H1 (cell line): ENCODE measurements around the gene UBALD1. TPM values are rescaled to one million over a fixed set of nuclear protein-coding genes. Genes with fewer than 3 reads are reported as not detected.
A peak's percentile ranks its signal among the peaks of the same experiment; 100 is the strongest.

Experiments used
- CTCF ChIA-PET: fragments of 300-600 bp; sonication (Branson Sonifier 250); formaldehyde crosslinking; loops from one replicate; lab custom pipeline; 2021; ENCODE audit not compliant: partially characterized antibody; lab: Charles Lee
- POLR2A ChIA-PET: fragments of 300-600 bp; sonication (Branson Sonifier 250); formaldehyde crosslinking; loops from one replicate; lab custom pipeline; 2021; ENCODE audit warnings: inconsistent platforms; ENCODE audit not compliant: partially characterized antibody; lab: Charles Lee
- DNase-seq, 2 experiments: peaks; one replicate each; pipeline versions ENCODE4 v3.0.0 to v3.0.0-alpha.2; 2010 to 2022; ENCODE audit warnings: low spot score in 2 of 2, low read depth in 1 of 2, mixed read lengths in 1 of 2
- FAIRE-seq: peaks from 2 replicates; lab custom pipeline; 2011; peaks lifted over from hg19 to GRCh38; lab: Jason Lieb, UNC
- H2AFZ ChIP-seq: 2 replicates; pipeline ENCODE4 v1.8.1; 2012; ENCODE audit warnings: low read length, inconsistent platforms
- H2AK5ac ChIP-seq: 2 replicates; pipeline ENCODE4 v1.6.1; 2013; ENCODE audit warnings: low read depth, low read length
- H2BK120ac ChIP-seq: replicated peaks from 2 replicates; pipeline ENCODE3; 2013; ENCODE audit warnings: low read depth, low read length, inconsistent platforms
- H2BK12ac ChIP-seq: 2 replicates; pipeline ENCODE4 v1.6.1; 2013; ENCODE audit warnings: low read depth, low read length
- H2BK15ac ChIP-seq: 2 replicates; pipeline ENCODE4 v1.6.1; 2013; ENCODE audit warnings: low read length
- H2BK20ac ChIP-seq: 2 replicates; pipeline ENCODE4 v1.6.1; 2013; ENCODE audit warnings: low read length
- H2BK5ac ChIP-seq: 2 replicates; pipeline ENCODE4 v1.6.1; 2013; ENCODE audit warnings: low read depth, low read length
- H3K14ac ChIP-seq: 2 replicates; pipeline ENCODE4 v1.6.1; 2013; ENCODE audit warnings: inconsistent platforms; ENCODE audit not compliant: insufficient read length
- H3K18ac ChIP-seq: 2 replicates; pipeline ENCODE4 v1.6.1; 2013; ENCODE audit warnings: low read length; ENCODE audit errors: extremely low read depth
- H3K23ac ChIP-seq: 2 replicates; pipeline ENCODE4 v1.6.1; 2013; ENCODE audit warnings: inconsistent platforms; ENCODE audit not compliant: insufficient read length
- H3K23me2 ChIP-seq: 2 replicates; pipeline ENCODE4 v1.6.1; 2013; ENCODE audit warnings: low read depth, low read length
- H3K27ac ChIP-seq: 2 replicates; pipeline ENCODE4 v1.6.1; 2011; ENCODE audit warnings: low read depth, low read length, inconsistent platforms
- H3K27me3 ChIP-seq, 4 experiments: replicated peaks in 1 of 4; 1 replicate in 1 of 4; 2 replicates in 3 of 4; pipeline versions ENCODE4 v1.6.1 to v1.8.1; 2011 to 2013; ENCODE audit warnings: low read length in 3 of 4, mild to moderate bottlenecking in 3 of 4, inconsistent platforms in 2 of 4, mixed read lengths in 2 of 4, moderate library complexity in 1 of 4; ENCODE audit not compliant: control insufficient read depth in 3 of 4, insufficient read depth in 3 of 4; ENCODE audit errors: extremely low read depth in 1 of 4
- H3K36me3 ChIP-seq, 4 experiments: 2 replicates each; pipeline versions ENCODE4 v1.6.1 to v1.8.1; 2011 to 2013; ENCODE audit warnings: mild to moderate bottlenecking in 4 of 4, low read length in 3 of 4, moderate library complexity in 2 of 4, control low read depth in 1 of 4, inconsistent platforms in 1 of 4; ENCODE audit not compliant: insufficient read depth in 4 of 4, control insufficient read depth in 2 of 4
- H3K4ac ChIP-seq: replicated peaks from 2 replicates; pipeline ENCODE3; 2013; ENCODE audit warnings: low read length, low read depth, mixed read lengths, inconsistent platforms; ENCODE audit not compliant: insufficient read length
- H3K4me1 ChIP-seq, 4 experiments: replicated peaks in 1 of 4; 1 replicate in 1 of 4; 2 replicates in 3 of 4; pipeline versions ENCODE4 v1.6.1 to v1.8.1; 2011 to 2013; ENCODE audit warnings: low read length in 3 of 4, inconsistent platforms in 2 of 4, mixed read lengths in 1 of 4; ENCODE audit not compliant: insufficient read depth in 4 of 4, control insufficient read depth in 3 of 4
- H3K4me2 ChIP-seq, 2 experiments: 2 replicates each; pipeline versions ENCODE4 v1.6.1 to v1.8.1; 2011 to 2013; ENCODE audit warnings: low read depth in 2 of 2, low read length in 2 of 2, control low read depth in 1 of 2, inconsistent platforms in 1 of 2, mild to moderate bottlenecking in 1 of 2; ENCODE audit not compliant: insufficient read depth in 1 of 2
- H3K4me3 ChIP-seq, 4 experiments: fragments of 200-600, 300-600 bp in 1 of 4; sonication (generic), shearing (Covaris generic), sonication (Bioruptor Twin) in 1 of 4; 2 replicates each; pipeline versions ENCODE4 v1.5.1 to v1.8.1; 2011 to 2016; ENCODE audit warnings: low read length in 4 of 4, low read depth in 3 of 4, control low read depth in 2 of 4, inconsistent platforms in 2 of 4, mild to moderate bottlenecking in 2 of 4, mixed read lengths in 1 of 4, moderate library complexity in 1 of 4; ENCODE audit not compliant: insufficient read depth in 2 of 4; ENCODE audit errors: extremely low read depth in 1 of 4
- H3K56ac ChIP-seq: replicated peaks from 2 replicates; pipeline ENCODE3; 2013; ENCODE audit warnings: low read depth, mild to moderate bottlenecking, mixed read lengths, low read length, inconsistent platforms; ENCODE audit not compliant: insufficient read length
- H3K79me1 ChIP-seq: 2 replicates; pipeline ENCODE4 v1.6.1; 2013; ENCODE audit warnings: low read depth, low read length, control low read depth
- H3K79me2 ChIP-seq, 2 experiments: 2 replicates each; pipeline versions ENCODE4 v1.6.1 to v1.8.1; 2012 to 2013; ENCODE audit warnings: low read length in 2 of 2, mild to moderate bottlenecking in 2 of 2, inconsistent platforms in 1 of 2; ENCODE audit not compliant: insufficient read depth in 2 of 2, control insufficient read depth in 1 of 2
- H3K9ac ChIP-seq, 4 experiments: replicated peaks in 1 of 4; 1 replicate in 1 of 4; 2 replicates in 3 of 4; pipeline versions ENCODE4 v1.6.1 to v1.8.1; 2011 to 2013; ENCODE audit warnings: low read depth in 3 of 4, low read length in 3 of 4, control low read depth in 2 of 4, mild to moderate bottlenecking in 2 of 4, moderate library complexity in 2 of 4, inconsistent platforms in 1 of 4; ENCODE audit errors: extremely low read depth in 1 of 4
- H3K9me3 ChIP-seq, 2 experiments: 2 replicates each; pipeline versions ENCODE4 v1.6.1 to v1.8.1; 2012 to 2013; ENCODE audit warnings: mild to moderate bottlenecking in 2 of 2, moderate library complexity in 2 of 2, control low read depth in 1 of 2, inconsistent platforms in 1 of 2, low read depth in 1 of 2, low read length in 1 of 2, mixed read lengths in 1 of 2; ENCODE audit not compliant: insufficient read depth in 2 of 2
- H4K20me1 ChIP-seq, 2 experiments: replicated peaks in 1 of 2; 2 replicates each; pipeline versions ENCODE3 to v1.8.1; 2011 to 2013; ENCODE audit warnings: inconsistent platforms in 2 of 2, low read length in 2 of 2, mild to moderate bottlenecking in 1 of 2; ENCODE audit not compliant: insufficient read depth in 2 of 2, control insufficient read depth in 1 of 2
- H4K5ac ChIP-seq: 2 replicates; pipeline ENCODE4 v1.6.1; 2013; ENCODE audit warnings: low read length, low read depth, mixed read lengths, inconsistent platforms; ENCODE audit not compliant: insufficient read length
- H4K8ac ChIP-seq: 2 replicates; pipeline ENCODE4 v1.8.0; 2013; ENCODE audit warnings: mild to moderate bottlenecking, moderate library complexity, low read length, inconsistent platforms; ENCODE audit not compliant: insufficient read depth; ENCODE audit errors: extremely low read depth
- H4K91ac ChIP-seq: replicated peaks from 2 replicates; pipeline ENCODE3; 2013; ENCODE audit warnings: low read length, mixed read lengths, inconsistent platforms; ENCODE audit not compliant: insufficient read length
- CHD1 ChIP-seq: IDR thresholded peaks from 2 replicates; pipeline ENCODE4 v1.6.1; 2012; ENCODE audit warnings: low read depth, low read length, improper control_type of control experiment
- EGR1 ChIP-seq: IDR thresholded peaks from 2 replicates; pipeline ENCODE4 v1.6.1; 2011; ENCODE audit warnings: low read depth, low read length, borderline replicate concordance
- GTF2F1 ChIP-seq: IDR thresholded peaks from 2 replicates; pipeline ENCODE4 v1.6.1; 2012; ENCODE audit warnings: low read depth, low read length, improper control_type of control experiment, borderline replicate concordance
- KDM4A ChIP-seq: IDR thresholded peaks from one replicate; pipeline ENCODE4 v1.7.1; 2012; ENCODE audit warnings: low read depth, mild to moderate bottlenecking, moderate library complexity, low read length, inconsistent platforms; ENCODE audit not compliant: severe bottlenecking
- NANOG ChIP-seq: IDR thresholded peaks from 2 replicates; pipeline ENCODE4 v1.6.1; 2011; ENCODE audit warnings: low read length, low read depth, mild to moderate bottlenecking, inconsistent platforms; ENCODE audit not compliant: insufficient read depth, poor library complexity, severe bottlenecking
- SAP30 ChIP-seq: fragments of 300-600 bp; sonication (generic); IDR thresholded peaks from 2 replicates; pipeline ENCODE4 v1.7.1; 2012; ENCODE audit warnings: low read length, moderate library complexity, mild to moderate bottlenecking, inconsistent platforms; ENCODE audit not compliant: insufficient read depth, insufficient replicate concordance
- SIN3A ChIP-seq, 2 experiments: IDR thresholded peaks in 1 of 2; conservative IDR thresholded peaks in 1 of 2; 2 replicates each; pipeline ENCODE4 v1.6.1; 2011 to 2012; ENCODE audit warnings: low read length in 2 of 2, improper control_type of control experiment in 1 of 2, low read depth in 1 of 2, mild to moderate bottlenecking in 1 of 2
- SRF ChIP-seq: IDR thresholded peaks from 2 replicates; pipeline ENCODE4 v1.6.1; 2011; ENCODE audit warnings: mild to moderate bottlenecking, low read depth, low read length, moderate library complexity
- TAF7 ChIP-seq: optimal IDR thresholded peaks from 2 replicates; pipeline ENCODE3; 2011; ENCODE audit warnings: low read depth, mild to moderate bottlenecking, inconsistent platforms, low read length, moderate library complexity, borderline replicate concordance
- USF2 ChIP-seq: IDR thresholded peaks from 2 replicates; pipeline ENCODE4 v1.6.1; 2011; ENCODE audit warnings: low read length, improper control_type of control experiment
- WGBS, 2 experiments: shearing (Covaris generic) in 1 of 2; methylation state at CpG; one replicate each; pipeline versions ENCODE4 v1.1.6 to v1.1.7; 2013 to 2015; ENCODE audit warnings: low lambda C conversion rate in 2 of 2, mixed read lengths in 2 of 2, inconsistent platforms in 1 of 2, low coverage in 1 of 2, missing lambda C conversion rate in 1 of 2; ENCODE audit not compliant: insufficient replicate concordance in 2 of 2, insufficient coverage in 1 of 2, insufficient read length in 1 of 2; ENCODE audit errors: extremely low coverage in 1 of 2, missing lambda C conversion rate in 1 of 2; 5-methylcytosine and 5-hydroxymethylcytosine counted together
- polyA plus RNA-seq, 7 experiments: library from polyadenylated mRNA; depleted of rRNA in 3 of 7; stranded (reverse) in 5 of 7; unstranded in 2 of 7; fragments of >200 nt in 5 of 7; fragments of 200-250 nt in 2 of 7; gene quantifications; 1 replicate in 5 of 7; 2 replicates in 1 of 7; 4 replicates in 1 of 7; pipeline versions ENCODE4 v1.2.1 to v1.2.3, GENCODE V29; 2011 to 2013; ENCODE audit warnings: missing spikeins in 2 of 7, mixed read lengths in 2 of 7
- total RNA-seq: library from RNA; stranded (reverse); fragmentation: NEBNext Ultra II Directional; extraction: Animal tissue kit (Norgen Biotek cat#: 25700); gene quantifications from 2 replicates; pipeline ENCODE4 v1.2.1, GENCODE V29; 2021

The UBALD1 gene
- total and polyA plus RNA-seq, 2 of the 8 experiments (the other 6 are each of a cell fraction or from before 2014, with no cell fraction given), result 28.6 to 62.0 TPM

GRCh38 chr16:4633910-4634635 is 19.4 kb upstream of the UBALD1 start:
- Histone ChIP-seq H3K36me3 (peaks cover 0 to 6% (median under 1%) of the 10 kb centered on the region in 4 experiments; a peak in 2 of 8 replicates), H3K14ac (no peak overlapping the region), H4K8ac (peak overlapping the region; percentile 65), H2BK12ac (no peak overlapping the region), H2AFZ (no peak overlapping the region), H4K5ac (no peak overlapping the region), H2BK20ac (no peak overlapping the region), H3K27ac (no peak overlapping the region), H3K4me1 (no peaks in the 10 kb centered on the region; a peak in 1 of 7 replicates), H3K4me2 (no peak overlapping the region), H3K23me2 (no peaks in the 10 kb centered on the region), H3K56ac (no peak overlapping the region), H2BK120ac (no peak overlapping the region), H2AK5ac (no peak overlapping the region), H3K4ac (no peak overlapping the region), H3K4me3 (no peak overlapping the region), H4K20me1 (peaks cover 4 to 10% of the 10 kb centered on the region in 2 experiments), H3K18ac (no peak overlapping the region), H3K79me2 (peaks cover 3 to 73% of the 10 kb centered on the region in 2 experiments), H3K9me3 (no peaks in the 10 kb centered on the region), H3K79me1 (peaks cover 16% of the 10 kb centered on the region; the same call in 1 of the 2 replicates), H3K23ac (no peak overlapping the region), H3K9ac (no peak overlapping the region), H3K27me3 (no peaks in the 10 kb centered on the region; a peak in 1 of 7 replicates), H4K91ac (no peak overlapping the region), H2BK15ac (no peak overlapping the region), H2BK5ac (no peak overlapping the region)
- POLR2A ChIA-PET, result interaction anchor here (1.2 to 2.0 kb wide), 7 partner anchors 9 to 95 kb away, joined by 3 to 7 read pairs (median 4); partner anchors contain the start of gene CDIP1
- DNase-seq, result no peak
- CTCF ChIA-PET, result interaction anchor here (0.7 to 7.4 kb wide), 13 partner anchors 8 to 119 kb away, joined by 3 to 49 read pairs (median 5); partner anchors contain the start of genes C16orf96, DNAAF8 and MGRN1
- no peak for FAIRE-seq
- 95% methylated on average over 19 of the region's 20 CpGs; no CpG with 5 or more reads in 1 of the 2 experiments for WGBS, 2 experiments
- TF ChIP-seq USF2, result no peak
- TF ChIP-seq EGR1, result no peak
- no peak for TF ChIP-seq CHD1
- TF ChIP-seq TAF7, result no peak
- TF ChIP-seq GTF2F1, result no peak
- no peak for TF ChIP-seq SRF
- no peak for TF ChIP-seq KDM4A
- TF ChIP-seq NANOG, result no peak
- no peak for TF ChIP-seq SAP30
- TF ChIP-seq SIN3A (conservative IDR thresholded peaks at IDR 0.05 in 1 of 2, IDR thresholded peaks at IDR 0.05 in 1 of 2; ENCODE audit: low read depth in 1 of 2, low read length in 2 of 2), result no peak
